NCI-H524 (cell line): Measurements from ENCODE around the gene ZNRF3.
"Not testable (repeated sequence)": the region's sequence is repeated elsewhere in the genome, so short reads cannot be mapped to it uniquely, and the experiment has no call there.

ENCODE experiments used
- DNase-seq, 2 experiments: peaks; one replicate each; lab custom pipeline; 2025; lab: John Stamatoyannopoulos, UW

The ZNRF3 gene

DNA sequence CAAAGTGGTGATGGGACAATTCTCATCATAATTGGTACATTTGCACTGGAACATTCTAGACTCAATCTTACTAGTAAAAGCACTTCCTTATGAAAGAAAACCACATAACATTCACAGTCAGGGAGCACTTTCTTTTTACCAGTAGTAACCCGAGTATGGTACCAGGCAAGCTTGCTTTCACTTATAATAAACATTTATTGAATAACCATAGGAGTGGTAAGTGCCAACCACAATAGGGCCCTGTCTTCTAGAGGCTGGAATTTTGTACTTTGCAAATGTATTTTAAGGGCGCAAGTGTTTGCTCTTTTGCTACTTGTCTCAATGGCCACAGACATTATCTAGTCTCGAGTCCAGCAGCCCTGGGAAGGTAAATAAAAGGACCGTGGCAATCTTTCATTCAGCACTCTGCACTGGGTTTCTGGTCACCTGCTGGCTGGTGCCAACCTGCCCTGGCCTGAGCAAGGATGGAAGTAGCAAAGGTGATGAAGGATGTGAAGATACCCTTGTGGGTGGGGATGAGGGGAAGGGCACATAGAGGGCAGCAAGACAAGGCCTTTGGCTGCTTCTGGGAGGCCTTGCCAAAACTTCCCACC, 154.1 kb downstream of the ZNRF3 start:
- DNase-seq: no peak

DNA sequence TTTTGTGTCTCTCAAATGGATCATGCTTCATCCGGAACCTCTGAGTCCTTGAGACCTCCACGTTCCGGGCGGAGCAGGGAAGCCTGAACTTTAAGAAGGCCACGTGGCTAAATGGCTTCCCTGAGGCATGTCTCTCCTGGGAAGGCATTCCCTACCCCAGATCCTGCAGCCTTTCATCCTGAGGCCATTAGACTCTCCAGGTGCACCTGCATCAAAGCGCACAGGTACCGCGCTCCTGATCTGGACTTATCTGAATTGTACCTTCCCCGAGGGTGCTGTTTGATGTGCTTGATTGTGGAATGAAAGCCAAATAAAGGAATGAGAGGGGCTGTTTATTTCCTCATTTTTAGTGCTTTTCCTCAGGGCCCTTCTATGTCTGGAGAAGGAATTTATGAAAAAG, 155.8 kb downstream of the ZNRF3 start:
- no peak for DNase-seq

DNA sequence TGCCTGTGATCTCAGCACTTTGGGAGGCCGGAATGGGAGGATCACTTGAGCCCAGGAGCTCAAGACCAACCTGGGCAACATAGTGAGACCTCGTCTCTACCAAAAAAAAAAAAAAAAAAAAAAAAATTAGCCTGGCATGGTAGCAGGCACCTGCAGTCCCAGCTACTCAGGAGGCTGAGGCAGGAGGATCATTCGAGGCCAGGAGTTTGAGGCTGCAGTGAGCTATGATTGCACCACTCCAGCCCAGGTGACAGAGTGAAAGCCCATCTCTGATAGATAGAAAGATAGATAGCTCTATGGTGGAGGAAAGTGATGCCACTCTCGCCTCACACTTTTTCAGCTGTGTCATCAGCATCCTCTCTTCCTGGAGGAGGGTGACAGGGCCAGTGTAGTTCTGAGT, 156.3 kb downstream of the ZNRF3 start:
- DNase-seq: not testable (repeated sequence)

DNA sequence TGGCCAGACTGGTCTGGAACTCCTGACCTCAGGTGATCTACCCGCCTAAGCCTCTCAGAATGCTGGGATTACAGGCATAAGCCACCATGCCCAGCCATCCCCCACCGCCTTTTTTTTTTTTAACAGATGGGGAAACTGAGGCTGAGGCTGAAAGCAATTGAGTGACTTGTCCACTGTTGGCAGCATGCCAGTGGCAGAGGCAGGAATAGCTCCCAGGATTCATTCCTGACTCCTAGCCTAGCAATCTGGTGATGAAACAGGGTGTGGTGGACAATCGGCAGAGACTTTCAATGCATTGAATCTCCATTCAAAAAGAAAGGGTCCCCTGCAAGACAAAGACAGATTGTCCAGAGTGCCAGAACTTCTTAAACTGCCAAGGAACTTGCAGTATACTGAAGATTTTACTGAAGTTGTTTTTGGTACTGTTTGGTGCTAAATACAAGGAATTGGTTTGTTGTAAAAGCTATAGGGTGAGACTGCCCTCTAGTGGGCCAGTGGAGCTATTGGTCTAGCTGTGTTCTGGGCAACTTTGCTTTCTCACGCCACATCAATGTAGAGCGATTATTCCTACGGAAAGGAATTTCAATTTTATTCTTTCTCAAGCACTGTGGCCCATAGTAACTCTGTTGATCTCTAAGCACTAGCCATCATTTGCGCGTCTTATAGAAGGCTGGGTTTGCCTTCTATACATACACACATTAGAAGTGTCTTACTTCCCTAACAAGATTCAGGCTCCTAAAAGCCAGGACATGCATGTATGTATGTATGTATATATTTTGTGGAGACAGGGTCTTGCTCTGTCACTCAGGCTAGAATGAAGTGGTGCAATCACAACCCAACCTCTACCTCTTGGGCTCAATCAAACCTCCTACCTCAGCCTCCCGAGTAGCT, 157.3 kb downstream of the ZNRF3 start:
- DNase-seq: peak; percentile 33 to 79

DNA sequence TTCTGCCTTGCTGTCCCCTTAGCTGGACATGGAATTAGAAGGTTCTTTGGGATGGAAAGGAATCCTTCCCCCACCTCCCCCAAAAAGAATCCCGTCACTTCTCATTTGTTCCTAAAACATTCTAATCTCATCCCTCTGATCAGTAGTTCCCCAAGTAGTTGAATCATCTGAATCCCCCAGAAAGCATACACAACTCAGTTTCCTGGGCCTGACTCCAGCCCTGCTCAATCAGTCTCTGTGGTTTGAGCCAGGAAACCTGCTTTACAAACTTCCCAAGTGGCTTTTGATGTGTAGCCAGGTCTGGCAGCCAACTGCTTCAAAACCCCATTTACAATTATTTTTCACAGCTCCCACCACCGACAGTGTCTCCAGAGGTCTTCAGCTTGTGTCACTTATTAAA, 158.0 kb downstream of the ZNRF3 start:
- no peak for DNase-seq

DNA sequence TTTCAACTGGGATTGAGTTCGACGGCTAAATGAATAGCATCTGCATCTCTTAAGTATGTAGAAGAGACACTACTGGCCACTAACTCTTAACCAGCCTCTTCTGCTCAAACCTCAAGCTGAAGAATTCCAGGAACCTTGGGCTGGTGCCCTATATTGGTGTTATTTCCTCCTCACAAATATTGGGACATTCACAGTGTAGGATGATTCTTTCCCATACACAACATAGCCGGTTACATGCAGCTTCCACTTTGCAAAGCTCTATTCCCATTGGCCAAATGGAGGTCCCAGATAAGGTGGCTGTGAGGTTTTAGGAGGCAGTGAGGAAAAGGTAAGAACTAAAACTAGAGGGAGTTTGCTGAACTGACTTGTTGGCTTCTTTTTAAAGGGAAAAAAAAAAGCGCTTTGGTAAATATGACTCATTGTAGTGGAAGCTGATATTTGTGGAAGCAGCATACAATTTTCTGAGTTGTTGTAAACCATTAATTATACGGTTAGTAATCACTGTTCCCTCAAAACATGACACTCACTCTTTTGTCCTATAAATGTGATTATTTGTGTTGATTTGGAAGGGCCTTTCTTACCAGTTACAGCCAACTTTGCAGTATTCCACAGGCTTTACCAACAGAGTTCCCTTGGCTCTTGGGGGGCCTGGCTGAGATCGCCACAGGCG, 160.7 kb downstream of the ZNRF3 start:
- no peak for DNase-seq

DNA sequence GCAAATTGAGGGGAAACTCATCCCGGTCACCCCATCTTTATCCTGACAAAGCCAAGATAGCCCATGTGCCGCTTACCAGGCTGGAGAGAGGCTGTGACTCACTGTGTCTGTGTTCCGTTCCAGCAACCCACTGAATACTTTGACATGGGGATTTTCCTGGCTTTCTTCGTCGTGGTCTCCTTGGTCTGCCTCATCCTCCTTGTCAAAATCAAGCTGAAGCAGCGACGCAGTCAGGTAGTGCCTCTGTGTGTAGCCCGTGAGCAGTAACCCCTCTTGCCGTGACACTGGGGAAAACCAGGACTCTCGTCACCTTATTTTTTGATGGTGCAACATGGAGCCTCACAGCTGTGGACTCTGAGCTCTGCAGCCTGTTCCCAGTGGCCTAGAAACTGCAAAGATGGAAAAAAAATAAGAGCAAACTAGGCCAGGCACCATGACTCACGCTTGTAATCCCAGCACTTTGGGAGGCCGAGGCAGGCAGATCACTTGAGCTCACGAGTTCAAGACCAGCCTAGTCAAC, 161.3 kb downstream of the ZNRF3 start:
- DNase-seq: no peak

DNA sequence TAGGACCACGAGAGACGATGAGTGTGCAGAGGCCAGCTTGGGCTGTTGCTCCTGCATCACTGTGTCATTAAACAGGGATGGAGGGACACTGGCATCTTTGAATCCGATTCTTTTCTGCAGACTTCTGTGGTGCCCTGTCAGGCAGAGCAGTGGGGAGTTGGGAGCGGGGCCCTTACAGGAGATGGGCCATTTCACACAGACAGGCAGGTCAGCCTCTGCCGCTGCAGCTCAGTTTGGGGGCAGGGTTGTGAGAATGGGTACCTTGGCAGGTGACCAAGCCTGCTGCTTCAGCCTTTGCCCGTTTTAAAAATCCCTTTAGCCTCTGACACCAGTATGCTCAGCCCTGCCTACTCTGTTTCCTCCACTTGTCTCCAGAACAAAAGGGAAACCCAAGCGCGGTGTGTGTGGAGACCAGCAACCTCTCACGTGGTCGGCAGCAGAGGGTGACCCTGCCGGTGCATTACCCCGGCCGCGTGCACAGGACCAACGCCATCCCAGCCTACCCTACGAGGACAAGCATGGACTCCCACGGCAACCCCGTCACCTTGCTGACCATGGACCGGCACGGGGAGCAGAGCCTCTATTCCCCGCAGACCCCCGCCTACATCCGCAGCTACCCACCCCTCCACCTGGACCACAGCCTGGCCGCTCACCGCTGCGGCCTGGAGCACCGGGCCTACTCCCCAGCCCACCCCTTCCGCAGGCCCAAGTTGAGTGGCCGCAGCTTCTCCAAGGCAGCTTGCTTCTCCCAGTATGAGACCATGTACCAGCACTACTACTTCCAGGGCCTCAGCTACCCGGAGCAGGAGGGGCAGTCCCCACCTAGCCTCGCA, 165.7 kb downstream of the ZNRF3 start:
- no peak for DNase-seq

DNA sequence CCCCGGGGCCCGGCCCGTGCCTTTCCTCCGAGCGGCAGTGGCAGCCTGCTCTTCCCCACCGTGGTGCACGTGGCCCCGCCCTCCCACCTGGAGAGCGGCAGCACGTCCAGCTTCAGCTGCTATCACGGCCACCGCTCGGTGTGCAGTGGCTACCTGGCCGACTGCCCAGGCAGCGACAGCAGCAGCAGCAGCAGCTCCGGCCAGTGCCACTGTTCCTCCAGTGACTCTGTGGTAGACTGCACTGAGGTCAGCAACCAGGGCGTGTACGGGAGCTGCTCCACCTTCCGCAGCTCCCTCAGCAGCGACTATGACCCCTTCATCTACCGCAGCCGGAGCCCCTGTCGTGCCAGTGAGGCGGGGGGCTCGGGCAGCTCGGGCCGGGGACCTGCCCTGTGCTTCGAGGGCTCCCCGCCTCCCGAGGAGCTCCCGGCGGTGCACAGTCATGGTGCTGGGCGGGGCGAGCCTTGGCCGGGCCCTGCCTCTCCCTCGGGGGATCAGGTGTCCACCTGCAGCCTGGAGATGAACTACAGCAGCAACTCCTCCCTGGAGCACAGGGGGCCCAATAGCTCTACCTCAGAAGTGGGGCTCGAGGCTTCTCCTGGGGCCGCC, 166.4 kb downstream of the ZNRF3 start:
- peak in 1 of 2 experiments; percentile 45 for DNase-seq

DNA sequence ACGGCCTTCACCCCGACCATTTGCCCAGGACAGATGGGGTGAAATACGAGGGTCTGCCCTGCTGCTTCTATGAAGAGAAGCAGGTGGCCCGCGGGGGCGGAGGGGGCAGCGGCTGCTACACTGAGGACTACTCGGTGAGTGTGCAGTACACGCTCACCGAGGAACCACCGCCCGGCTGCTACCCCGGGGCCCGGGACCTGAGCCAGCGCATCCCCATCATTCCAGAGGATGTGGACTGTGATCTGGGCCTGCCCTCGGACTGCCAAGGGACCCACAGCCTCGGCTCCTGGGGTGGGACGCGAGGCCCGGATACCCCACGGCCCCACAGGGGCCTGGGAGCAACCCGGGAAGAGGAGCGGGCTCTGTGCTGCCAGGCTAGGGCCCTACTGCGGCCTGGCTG, 167.1 kb downstream of the ZNRF3 start:
- peak; percentile 92 to 98 for DNase-seq

DNA sequence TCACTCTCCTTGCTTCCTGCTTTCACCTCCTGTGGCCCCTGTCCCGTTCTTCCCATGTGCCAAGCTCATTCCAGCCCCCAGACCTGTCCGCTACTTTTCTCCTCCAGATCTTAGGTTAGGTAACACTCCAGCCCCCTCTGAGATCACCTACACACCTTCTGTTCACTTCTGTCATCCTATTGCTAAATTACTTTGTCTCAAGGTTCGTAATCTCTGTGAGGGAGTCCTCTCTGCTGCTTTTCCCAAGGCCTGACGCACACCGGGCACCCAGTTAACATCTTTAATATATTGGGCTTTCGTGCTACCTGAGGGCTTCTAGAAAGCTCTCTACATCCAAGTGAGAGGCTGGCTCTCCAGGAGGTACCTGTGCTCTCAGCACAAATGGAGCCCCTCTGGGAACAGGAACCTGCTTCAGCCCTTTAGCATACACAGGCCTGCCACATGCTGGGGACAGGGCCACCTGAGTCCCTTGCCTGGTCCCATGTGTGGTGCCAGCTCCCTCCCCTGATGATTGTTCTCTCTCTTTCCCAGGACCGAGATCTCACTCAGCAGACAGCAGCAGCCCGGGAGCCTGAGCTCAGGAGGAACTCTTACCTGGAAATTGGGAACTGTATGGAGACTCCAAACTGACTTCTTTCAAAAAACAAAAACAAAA, 169.8 kb downstream of the ZNRF3 start:
- no peak for DNase-seq

DNA sequence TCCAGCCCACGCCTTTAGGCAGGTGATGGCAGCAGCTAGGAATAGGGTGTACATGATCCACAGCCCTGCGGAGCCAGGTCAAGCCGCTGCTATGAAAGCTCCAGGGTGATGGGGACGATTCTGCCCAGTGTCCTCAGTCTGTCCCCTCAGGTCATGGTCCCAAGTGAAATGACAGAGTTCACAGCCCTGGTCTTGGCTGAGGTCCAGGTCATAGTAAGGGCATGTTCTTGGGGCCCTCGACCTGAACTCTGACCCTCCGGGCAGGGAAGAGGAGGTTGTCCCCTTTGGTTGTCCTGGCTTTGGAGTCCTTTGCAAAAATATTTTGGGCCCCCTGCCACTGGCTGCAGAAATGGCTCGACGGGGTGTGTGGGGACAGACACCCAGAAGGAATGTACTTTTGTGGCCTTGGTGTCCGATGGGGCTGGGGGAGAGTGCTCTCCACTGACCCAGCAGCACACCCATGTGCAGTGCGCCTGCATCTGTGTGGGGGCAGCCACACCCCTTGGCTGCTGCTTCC, 170.9 kb downstream of the ZNRF3 start:
- no peak for DNase-seq

DNA sequence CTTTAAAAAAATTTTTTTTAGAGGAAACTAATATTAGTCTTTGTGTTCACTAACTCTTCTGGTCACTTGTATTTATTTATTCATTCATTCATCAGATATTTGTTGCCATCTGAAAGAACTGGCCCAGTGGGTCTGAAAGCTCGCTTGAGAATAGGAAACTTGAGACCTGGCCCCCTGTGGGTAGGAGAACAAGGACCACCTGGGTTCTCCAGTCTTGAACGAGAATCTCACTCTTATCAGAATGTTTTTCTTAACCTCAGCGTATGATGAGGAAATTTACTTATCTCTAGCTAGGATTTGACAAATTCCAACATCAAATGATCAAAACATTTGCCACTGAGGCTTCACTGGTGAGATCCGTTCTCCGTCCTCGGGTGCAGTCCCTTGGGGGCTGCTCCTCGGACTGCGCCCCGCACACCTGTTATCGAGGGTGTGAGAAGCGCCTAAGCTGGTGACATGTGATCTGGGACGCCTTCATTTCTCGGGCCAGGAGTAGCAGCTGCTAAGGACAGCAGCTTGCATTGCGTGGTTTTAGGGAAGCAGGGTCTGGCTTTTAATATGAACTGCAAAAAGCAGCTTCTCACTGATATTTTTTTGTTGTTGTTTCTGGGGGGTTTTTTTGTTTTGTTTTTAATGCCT, 171.9 kb downstream of the ZNRF3 start:
- DNase-seq: peak; percentile 76 to 93

DNA sequence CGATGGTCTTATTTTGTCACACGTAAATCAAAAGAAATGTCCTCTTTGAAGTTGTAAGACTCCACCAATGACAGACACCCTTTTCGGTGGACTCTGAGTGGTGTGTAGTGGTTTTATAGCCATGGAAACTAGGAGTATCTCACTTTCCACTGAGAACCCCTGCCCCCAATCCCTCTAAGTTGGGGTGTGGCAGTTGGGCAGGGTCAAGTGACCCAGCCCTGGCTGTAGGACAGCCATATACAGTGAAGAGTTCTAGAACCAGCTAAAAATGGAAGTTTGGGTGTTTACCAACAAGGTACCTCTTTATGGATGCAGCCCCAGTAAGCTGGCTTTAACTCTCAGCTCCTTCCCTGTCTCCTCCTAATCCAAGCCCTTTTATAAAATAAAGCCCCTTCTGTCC, 173.1 kb downstream of the ZNRF3 start:
- peak in 1 of 2 experiments; percentile 75 for DNase-seq

DNA sequence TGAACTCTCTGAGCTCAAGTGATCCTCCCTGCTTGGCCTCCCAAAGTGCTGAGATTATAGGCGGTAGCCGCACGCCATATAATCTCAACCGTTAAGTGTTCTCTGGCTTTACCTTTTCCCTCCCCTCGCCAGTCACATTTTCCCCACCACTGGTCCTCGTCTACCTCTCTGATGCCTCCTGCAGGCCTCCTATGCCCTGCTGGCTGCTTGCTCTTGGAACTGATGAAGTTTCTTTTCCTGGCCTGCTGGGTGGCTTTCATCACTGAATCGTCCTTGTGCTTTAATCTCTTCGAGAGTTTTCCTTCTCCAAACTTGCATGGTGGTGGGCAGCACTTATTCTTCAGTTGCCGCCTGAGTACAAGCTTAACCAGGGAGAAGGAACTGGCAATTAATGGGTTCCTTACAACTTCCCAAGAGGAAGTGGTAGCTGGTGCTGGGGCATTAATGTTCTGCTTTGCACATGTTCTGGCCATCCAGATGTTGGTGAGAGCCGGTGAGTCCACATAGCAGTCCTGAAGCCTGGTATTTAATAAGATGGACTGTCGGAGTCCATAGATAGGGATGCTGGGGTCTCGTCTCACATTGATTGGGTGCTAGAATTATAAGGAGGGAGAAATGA, 177.0 kb downstream of the ZNRF3 start:
- DNase-seq: no peak

DNA sequence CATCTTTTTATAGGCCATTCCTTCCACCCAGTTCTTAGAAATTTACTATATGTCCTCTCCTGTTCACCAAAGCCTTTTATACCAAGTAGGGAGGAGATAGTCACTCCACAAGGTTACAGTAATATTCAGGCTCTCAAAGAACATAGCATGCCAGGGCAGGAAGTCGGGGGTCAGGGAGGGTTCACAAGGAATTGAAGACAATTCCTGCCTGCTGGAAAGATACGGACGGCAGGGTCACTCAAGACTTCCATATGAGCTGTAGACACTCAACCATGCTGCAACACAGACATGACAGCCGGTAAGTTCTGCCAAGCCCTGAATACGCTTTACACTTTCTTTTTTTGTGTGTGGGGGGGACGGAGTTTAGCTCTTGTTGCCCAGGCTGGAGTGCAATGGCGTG, 177.6 kb downstream of the ZNRF3 start:
- no peak for DNase-seq

DNA sequence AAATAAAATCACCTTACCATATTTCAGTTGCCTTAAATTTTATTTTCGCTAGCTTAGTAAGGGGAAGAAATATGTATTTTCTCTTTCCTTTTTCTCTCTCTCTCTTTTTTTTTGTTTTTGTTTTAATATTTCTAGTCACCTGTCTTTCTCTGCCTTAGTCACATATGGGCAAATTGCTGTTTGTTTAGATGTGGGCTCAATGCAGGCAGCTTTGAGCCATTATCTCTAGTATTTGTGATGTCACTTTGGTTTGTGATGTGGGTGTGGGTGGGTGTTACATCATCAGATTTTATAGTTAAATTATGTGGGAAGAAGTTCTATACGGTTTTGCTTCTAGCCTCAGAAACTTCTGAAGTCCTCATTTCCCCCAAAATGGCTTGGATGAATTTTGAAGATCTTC, 178.4 kb downstream of the ZNRF3 start, which contains the start of gene C22orf31:
Gene C22orf31 (minus strand): TSS at position 59 of the 400 bp plus-strand sequence. CDS start 39 bp downstream, at position 20.
- no peak for DNase-seq

DNA sequence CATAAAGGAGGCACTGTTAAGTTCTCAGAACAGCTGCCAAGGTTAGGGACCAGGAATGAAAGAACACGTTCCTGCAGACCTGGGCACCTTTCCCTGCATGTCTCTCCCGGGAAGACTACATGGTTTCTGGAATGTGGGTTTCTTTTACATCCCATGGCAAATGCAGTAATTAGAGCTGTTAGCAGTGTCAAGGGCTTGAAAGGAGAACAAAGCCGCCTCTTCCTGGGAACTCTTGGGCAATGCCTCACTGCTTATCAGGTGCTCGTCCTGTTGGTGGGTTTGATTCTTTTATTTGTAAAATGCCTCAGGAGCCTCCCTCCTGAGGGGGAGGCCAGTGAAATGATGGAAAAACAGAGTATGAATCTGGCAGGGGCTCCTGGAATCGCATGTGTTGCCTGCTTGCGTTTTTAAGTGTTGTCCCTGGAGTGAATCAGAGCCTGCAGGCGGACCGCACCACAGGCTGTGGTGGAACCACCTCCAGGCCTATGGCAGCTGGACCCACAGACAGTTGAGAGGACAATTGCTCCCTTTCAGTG, 179.0 kb downstream of the ZNRF3 start:
- no peak for DNase-seq

DNA sequence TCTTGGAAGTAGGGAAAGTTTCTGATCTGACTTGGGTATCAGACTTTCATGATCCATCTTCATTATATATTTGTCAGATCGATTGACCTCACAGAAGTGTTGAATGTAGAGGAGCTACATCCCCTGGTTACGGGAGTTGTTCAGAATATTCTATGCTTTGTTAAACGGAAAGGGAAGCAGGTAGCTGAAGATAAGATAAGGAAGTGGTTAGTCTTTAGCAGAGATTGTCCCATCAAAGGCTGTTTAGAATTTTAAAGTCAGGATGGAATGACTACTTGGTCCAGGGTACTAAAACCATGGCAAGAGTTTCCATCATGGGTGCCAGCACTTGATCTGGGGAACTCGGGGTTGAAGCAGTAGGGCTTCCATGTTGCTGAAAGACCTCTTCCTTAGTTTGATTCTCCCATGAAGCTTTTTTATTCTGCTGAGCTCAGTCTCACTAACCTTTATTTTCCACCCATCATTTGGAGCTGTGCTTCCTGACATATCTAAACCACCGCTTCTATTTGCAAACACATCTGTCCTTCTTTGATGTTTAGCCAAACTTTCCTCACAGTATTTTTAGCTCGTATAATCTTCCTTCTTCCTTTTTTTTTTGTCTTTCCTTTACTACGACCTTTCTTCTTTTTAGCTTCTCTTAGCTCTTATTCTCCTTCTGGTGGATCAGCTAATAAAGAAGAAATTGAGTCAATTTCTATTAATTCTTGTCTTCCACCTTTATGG, 182.3 kb downstream of the ZNRF3 start:
- DNase-seq: no peak
